ENCODE measurements around the gene SMNDC1. TPM values are rescaled to one million over a fixed set of nuclear protein-coding genes. Genes with fewer than 3 reads are reported as not detected.

SMNDC1 gene
- total and polyA plus RNA-seq, 4 donors = 11.8 to 29.2 (median 18.8) TPM

Other genes with a start within 250 kb of the SMNDC1 start
- gene MXI1, start 97.3 kb downstream of the SMNDC1 start, total RNA-seq = 10 to 100 TPM; 20.1 to 55.8 TPM
- 10 to 100 TPM; 11.2 to 17.3 TPM for gene MXI1, start 97.3 kb downstream of the SMNDC1 start, polyA plus RNA-seq
- 10 to 100 TPM; 10.3 to 13.5 TPM for gene DUSP5, start 193.0 kb upstream of the SMNDC1 start, total RNA-seq
- 10 to 100 TPM; 12.3 to 16.4 TPM for gene DUSP5, start 193.0 kb upstream of the SMNDC1 start, polyA plus RNA-seq

Data from lung (tissue), 4 donors.